OCI-LY1 (cell line): Measurements from ENCODE around the gene MFNG.
"Not testable (repeated sequence)": the region's sequence is repeated elsewhere in the genome, so short reads cannot be mapped to it uniquely, and the experiment has no call there.

ENCODE experiments used
- EZH2 ChIP-seq: fragments of 200-600 bp; sonication (generic), shearing (Covaris generic); IDR thresholded peaks from 2 replicates; pipeline ENCODE4 v1.8.0; 2017; ENCODE audit warnings: borderline replicate concordance, mixed run types, mild to moderate bottlenecking, antibody characterized with exemption, low read length, moderate library complexity, mixed read lengths
- TF ChIP-seq, protein P1 (sequence below): fragments of 200-600 bp; sonication (generic), shearing (Covaris generic); IDR thresholded peaks from 2 replicates; pipeline ENCODE4 v1.5.1; 2017; ENCODE audit warnings: mild to moderate bottlenecking, antibody characterized with exemption, low read length, moderate library complexity, mixed read lengths

DNA sequence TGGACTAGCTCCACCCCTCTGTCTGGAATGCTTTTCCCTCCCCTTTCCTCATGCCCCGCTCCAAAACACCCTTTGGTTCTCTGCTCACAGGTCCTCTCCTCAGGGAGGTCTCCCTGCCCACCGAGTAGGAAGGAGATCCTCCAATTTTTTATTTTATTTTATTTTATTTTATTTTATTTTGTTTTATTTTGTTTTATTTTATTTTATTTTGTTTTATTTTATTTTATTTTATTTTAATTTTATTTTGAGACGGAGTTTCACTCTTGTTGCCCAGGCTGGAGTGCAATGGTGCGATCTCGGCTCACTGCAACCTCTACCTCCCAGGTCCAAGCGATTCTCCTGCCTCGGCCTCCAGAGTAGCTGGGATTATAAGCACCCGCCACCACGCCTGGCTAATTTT is 41.8 kb upstream of the MFNG start:
- TF ChIP-seq, protein P1, sequence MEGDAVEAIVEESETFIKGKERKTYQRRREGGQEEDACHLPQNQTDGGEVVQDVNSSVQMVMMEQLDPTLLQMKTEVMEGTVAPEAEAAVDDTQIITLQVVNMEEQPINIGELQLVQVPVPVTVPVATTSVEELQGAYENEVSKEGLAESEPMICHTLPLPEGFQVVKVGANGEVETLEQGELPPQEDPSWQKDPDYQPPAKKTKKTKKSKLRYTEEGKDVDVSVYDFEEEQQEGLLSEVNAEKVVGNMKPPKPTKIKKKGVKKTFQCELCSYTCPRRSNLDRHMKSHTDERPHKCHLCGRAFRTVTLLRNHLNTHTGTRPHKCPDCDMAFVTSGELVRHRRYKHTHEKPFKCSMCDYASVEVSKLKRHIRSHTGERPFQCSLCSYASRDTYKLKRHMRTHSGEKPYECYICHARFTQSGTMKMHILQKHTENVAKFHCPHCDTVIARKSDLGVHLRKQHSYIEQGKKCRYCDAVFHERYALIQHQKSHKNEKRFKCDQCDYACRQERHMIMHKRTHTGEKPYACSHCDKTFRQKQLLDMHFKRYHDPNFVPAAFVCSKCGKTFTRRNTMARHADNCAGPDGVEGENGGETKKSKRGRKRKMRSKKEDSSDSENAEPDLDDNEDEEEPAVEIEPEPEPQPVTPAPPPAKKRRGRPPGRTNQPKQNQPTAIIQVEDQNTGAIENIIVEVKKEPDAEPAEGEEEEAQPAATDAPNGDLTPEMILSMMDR, result not testable (repeated sequence)
- TF ChIP-seq EZH2, result not testable (repeated sequence)
